G401 (cell line): ENCODE data around the gene SIRT7. TPM values are rescaled to one million over a fixed set of nuclear protein-coding genes. Genes with fewer than 3 reads are reported as not detected.
"Not testable (repeated sequence)": the region's sequence is repeated elsewhere in the genome, so short reads cannot be mapped to it uniquely, and the experiment has no call there.

Experiments
- DNase-seq: peaks from one replicate; pipeline ENCODE4 v3.0.0-alpha.2; 2015; ENCODE audit warnings: low spot score
- in situ Hi-C: cut with HindIII; loops from 2 replicates; pipeline ENCODE4 v1.10.0; 2016; ENCODE audit warnings: low sequenced_read_pairs, mixed read lengths
- total RNA-seq: library from RNA; depleted of rRNA; stranded (reverse); fragments of >200 nt; shearing (Covaris generic); gene quantifications from 2 replicates; pipeline ENCODE4 v1.2.3, GENCODE V29; 2014

SIRT7 gene
- total RNA-seq, 1 experiment from 2014 or later: 15.4 TPM

DNA sequence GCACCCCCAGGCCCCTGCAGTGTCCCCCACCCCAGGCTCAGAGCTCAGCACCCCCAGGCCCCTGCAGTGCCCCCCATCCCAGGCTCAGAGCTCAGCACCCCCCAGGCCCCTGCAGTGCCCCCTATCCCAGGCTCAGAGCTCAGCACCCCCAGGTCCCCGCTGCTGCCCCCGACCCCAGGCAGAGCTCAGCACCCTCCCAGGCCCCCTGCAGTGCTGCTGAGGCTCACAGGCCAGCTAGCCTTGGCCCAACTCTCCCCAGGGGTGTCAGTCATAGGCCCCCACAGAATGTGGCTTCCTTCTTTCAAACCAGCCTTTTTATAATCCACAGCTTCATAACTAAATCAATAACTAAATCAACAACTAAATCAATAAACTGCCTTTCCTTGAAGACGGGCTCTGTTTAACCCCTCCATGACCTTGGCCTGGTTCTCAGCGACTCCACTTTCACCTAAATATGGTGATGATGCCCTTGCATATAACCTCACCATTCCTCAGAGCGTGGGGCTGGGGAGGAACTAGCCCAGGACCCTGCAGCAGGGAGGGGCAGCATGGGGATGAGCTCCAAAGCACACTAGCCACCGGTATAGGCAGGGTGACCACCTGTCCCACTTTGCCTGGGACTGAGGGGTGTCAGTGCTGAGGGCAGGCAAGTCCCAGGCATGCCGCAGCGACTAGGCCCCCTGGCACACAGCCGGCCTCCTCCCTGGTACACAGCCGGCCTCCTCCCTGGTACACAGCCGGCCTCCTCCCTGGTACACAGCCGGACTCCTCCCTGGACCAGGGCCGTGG lies 38.0 kb upstream of the SIRT7 start:
- DNase-seq: no peak
- in situ Hi-C loops: no loop called here

DNA sequence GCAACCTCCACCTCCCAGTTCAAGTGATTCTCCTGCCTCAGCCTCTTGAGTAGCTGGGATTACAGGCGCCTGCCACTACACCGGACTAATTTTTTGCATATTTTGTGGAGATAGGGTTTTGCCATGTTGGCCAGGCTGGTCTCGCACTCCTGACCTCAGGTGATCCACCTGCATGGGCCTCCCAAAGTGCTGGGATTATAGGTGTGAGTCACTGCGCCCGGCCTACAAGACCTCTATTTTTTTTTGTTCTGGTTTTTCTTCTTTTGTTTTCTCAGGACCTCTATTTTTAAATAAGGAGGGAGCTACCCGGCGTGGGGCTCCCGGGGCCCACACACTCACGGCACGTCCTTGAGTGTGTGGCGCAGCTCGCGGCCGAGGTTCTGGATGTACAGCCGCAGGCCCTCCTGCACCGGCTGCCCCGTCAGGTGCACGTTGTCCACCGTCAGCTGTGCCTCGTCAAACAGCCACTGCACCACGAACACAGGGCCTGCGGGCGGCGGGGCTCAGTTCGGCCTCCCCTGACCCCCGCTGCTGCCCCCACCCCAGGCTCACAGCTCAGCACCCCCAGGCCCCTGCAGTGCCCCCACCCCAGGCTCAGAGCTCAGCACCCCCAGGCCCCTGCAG lies 37.2 kb upstream of the SIRT7 start:
- in situ Hi-C loops: no loop called here
- DNase-seq: no peak

DNA sequence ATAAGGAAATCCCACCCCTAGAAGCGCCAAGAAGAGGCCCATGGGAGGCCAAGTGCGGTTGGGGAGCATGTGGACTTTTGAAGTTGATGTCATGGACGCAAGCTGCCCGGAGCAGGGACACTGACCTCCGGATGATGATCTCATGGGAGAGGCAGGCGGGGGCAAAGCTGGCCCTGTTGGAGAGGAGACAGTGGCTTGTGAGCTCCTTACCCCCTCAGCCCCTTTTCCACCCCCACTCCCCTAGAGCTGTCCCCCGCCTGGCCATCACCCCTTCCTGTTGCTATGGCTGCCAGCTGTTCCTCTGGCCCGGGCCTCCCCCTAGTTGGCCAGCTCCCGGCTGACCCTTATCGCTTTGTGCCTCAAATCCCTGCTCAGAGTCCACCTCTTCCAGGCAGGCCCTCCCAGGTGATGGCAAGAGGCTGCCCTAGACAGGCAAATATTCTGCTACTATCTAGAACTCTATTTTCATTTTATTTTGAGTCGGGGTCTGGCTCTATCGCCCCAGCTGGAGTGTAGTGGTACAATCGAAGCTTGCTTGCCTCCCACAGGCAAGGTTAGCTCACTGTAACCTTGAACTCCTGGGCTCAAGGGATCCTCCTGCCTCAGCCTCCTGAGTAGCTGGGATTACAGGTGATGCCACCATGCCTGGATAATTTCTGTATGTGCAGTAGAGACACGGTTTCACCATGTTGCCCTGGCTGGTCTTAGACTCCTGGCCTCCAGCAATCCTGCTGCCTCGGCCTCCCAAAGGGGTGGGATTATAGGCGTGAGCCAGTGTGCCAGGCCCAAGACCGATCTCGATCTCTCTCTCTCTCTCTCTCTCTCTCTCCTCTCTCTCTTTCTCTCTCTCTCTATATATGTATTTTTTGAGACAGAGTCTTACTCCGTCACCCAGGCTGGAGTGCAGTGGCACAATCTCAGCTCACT lies 36.4 kb upstream of the SIRT7 start:
- in situ Hi-C loops: no loop called here
- DNase-seq: no peak

DNA sequence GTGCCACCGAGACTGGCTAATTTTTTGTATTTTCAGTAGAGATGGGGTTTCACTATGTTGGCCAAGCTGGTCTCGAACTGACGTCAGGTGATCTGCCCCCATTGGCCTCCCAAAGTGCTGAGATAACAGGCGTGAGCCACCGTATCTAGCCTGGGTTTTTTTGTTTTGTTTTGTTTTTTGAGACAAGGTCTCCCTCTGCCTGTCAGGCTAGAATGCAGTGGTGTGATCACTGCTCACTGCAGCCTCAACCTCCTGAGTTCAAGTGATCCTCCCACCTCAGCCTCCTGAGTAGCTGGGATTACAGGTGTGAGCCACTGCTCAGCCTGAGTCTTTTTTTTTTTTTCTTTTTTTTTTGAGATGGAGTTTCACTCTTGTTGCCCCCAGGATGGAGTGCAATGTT lies 35.5 kb upstream of the SIRT7 start:
- DNase-seq, in situ Hi-C loops: not testable (repeated sequence)

DNA sequence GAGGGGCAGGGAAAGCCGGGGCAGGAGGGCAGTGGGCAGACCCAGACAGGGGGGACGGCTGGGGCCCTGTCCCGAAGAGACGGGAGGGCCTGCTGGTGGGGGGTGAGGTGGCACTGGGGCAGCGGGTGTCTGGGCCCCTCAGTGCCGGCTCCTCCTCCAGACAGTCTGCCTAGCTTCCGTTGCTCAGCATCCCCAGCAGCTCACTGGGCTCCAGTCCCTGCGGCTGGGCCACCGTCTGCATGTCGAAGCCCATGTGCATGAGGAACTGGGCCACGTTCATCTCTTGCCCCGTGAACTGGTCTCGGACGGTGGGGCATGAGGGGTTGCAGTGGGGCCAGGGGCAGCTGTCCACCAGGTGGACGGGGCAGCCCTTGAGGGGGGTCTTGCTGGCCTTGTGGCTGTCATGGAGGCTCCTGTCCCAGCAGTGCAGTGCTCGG lies 34.8 kb upstream of the SIRT7 start:
- no peak for DNase-seq
- in situ Hi-C loops: no loop called here

DNA sequence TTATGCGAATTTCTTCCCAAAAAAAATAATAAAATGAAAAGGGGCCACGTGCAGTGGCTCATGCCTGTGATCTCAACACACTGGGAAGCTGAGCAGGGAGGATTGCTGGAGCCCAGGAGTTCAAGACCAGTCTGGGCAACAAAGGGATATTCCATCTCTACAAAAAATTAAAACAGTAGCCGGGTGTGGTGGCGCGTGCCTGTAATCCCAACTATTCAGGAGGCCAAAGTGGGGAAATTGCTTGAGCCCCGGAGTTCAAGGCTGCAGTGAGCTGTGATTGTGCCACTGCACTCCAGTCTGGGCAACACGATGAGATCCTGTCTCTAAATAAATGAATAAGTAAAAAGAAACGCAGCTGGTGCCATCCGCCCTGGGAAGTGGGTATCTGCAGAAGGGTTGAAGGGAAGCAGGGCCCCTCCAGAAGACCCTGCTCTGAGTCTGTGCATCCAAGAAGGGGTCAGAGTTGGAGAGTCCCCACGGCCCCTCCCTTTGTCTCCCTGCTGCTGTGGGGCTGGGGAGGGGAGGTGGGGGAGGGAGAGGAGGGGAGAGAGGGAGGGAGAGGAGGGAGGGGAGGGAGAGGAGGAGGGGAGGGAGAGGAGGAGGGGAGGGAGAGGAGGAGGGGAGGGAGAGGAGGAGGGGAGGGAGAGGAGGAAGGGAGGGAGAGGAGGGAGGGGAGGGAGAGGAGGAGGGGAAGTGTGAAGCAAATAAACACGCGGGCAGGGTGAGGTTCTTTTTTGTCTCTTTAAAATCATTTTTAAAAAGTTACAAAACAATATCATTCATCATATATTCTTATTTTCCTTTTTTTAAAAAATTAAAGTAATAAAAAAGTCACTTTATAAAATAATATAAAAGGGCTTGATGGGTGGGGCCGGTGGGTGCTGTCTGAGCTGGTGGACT lies 34.1 kb upstream of the SIRT7 start:
- no peak for DNase-seq
- in situ Hi-C loops: no loop called here

DNA sequence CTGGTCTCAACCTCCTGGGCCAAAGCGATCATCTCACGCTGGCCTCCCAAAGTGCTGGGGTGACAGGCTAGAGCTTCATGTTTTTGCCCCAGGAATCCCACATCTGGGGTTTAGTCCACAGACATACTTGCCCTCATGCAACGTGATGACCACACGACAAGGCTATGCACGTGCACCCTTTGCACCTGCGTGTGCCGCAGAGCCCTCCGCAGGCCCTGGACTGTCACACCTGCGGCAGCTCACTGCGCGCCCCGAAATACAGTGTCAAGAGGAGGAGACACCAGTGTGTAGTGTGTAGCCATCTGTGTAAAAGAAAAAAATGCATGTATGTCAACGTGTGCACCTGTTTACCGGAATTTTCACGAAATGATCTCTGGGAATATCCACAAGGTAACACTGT lies 32.5 kb upstream of the SIRT7 start:
- no peak for DNase-seq
- in situ Hi-C loops: no loop called here

DNA sequence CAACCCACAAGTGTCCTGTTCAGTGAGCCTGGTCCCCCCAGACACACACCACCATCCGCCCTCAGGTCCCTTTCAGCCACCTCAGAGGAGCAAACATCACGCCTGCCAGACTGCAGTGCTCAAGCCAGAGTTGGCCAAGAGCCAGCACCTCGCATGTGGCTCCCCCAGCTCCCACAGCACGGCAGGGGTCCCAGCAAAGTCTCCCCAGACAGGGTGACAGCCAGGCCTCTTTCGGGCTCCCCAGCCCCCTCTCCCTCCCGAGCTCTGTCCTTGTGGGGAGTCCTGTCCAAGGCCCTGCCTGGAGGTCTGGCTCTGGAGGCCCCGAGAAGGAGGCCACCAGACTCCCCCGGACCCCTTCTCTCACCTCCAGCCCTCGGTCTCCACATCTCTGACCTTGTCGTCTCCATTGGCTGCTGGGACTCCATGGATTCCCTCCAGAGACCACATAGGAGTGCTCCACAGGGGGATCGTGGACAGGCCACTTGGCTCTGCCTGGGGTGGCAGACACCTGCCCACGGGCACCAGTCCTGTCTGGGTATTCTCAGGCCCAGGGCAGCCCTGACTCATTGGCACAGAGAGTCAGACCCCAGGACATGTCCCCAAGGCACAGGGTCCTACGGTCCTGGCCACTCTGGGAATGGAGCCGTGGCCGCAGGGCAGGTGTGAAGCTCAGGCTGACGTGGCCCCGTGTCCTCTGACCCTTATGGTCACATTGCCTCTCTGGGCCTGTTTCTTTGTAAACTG lies 30.8 kb upstream of the SIRT7 start:
- in situ Hi-C loops: no loop called here
- DNase-seq: no peak

DNA sequence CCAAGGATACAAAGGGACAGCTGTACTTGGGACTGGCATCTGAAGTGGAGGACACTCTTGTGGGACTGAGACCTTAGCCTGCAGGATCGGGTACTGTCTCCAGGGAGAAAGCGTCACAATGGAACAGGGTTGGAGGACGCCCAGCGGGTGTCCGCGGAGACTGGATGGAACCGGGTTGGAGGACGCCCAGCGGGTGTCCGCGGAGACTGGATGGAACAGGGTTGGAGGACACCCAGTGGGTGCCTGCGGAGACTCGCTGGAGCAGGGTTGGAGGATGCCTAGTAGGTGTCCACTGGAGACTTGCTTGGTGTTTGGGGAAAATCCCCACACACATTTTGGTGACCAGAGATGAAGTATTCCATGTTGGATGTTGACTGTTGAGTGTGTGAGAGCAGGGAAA lies 29.2 kb upstream of the SIRT7 start, which contains the start of gene MYADML2:
Gene MYADML2, minus strand, starts transcription at position 45 of the 400 bp plus-strand sequence. CDS start 5,492 bp downstream, outside the sequence.
- in situ Hi-C loops: no loop called here
- no peak for DNase-seq

DNA sequence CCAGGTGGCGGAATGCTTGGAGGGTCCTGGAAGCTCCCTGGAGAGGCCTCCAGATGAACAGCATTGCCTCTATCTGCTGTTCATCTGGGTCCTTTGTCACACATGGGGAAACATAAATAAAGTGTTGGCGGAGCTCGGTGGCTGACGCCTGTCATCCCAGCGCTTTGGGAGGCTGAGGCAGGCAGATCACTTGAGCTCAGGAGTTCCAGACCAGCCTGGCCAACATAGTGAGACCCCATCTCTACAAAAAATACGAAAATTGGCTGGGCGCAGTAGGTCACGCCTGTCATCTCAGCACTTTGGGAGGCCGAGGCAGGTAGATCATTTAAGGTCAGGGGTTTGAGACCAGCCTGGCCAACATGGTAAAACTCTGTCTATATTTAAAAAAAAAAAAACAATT lies 26.9 kb upstream of the SIRT7 start:
- in situ Hi-C loops: no loop called here
- no peak for DNase-seq

DNA sequence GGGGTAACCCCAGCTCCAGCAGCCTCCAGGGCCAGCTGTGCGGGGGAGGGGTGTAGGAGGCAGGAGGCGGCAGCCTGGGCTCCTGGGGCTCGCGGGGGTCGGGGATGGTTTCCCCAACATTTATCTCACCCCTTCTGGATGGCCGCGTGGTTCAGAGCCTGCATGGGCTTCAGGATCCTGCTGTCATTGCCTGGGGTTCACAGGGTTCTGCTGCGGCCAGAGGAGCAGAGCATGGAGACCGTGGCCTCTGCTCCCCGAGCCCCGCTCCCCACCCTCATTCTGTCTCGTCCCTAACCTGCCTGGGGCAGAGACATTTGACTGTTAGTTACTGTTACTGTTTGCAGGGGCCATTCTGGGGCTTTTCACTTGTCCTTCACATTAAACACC lies 24.2 kb upstream of the SIRT7 start:
- no peak for DNase-seq
- in situ Hi-C loops: no loop called here

DNA sequence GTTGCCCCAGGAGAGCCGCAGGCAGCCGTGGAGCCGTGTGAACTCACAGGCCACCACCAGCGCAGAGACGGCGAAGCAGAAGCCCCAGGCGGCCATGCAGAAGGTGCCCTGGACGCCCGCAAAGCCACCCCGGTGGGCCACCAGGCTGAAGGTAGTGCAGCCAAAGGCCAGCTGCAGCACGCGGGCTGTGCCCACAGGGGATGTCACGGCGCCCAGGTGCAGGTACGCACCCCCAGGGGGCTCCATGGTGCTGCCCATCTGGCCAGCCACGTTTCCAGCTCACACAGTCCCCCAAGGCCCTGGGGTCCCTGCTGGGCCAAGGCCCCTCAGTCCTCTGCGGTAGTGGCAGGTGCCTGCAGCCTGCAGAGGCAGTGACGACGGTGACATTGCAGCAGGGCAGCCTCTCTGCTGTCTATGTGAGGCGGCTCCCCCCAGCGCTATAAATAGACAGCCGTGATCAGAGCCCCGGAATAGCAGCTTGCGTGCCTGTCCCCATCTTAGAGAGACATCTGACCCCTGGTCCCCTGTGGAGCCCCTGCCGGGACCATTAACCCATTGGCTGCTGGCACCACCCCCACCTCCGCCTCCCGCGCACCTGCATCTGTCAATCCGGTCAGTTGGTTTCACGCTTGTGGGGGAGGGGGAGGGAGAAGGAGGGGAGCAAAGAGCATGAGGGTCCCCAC lies 23.6 kb upstream of the SIRT7 start:
- DNase-seq: no peak
- in situ Hi-C loops: no loop called here

DNA sequence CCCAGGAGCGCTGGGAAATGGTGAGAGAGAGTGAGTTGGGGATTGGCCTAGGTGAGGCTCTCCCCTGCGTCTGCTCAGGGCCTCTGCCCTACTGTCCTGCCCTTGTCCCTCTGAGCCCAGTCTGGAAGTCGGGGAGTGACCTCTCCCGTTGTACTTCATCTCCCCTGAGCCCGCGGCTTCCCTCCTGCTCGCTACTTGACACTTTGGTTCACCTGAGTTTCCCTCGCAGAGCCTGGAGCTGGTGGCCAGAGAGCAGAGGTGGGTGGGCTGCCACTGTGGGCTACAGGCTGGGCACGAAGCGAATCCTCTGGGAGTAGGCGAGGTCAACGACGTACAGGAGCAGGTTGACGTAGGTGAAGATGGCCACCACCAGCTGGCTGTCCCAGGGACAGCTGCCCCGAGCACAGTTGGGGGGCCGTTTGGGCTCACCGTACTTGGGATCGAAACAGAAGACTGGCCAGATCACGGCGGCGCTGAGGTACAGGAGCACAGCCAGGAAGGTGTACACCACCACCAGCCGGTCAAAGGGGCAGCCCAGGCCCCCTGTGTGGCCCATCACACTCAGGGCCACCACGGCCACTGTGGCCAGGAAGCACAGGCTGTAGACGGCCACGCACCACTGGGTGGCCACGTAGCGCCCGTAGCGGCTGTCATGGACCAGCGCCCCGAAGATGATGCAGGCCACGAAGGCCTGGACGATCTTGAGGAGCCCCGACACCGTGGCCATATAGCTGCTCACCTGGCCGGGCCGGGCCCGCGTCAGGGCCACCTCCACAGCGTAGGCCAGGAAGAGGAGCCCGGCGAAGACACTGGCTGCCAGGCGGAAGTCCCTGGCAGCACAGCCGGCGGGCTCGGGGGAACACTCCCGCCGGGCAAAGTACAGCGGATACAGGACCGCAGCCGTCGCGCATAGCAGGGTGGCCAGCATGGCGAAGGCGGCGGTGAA lies 22.8 kb upstream of the SIRT7 start:
- DNase-seq: no peak
- in situ Hi-C loops: no loop called here

DNA sequence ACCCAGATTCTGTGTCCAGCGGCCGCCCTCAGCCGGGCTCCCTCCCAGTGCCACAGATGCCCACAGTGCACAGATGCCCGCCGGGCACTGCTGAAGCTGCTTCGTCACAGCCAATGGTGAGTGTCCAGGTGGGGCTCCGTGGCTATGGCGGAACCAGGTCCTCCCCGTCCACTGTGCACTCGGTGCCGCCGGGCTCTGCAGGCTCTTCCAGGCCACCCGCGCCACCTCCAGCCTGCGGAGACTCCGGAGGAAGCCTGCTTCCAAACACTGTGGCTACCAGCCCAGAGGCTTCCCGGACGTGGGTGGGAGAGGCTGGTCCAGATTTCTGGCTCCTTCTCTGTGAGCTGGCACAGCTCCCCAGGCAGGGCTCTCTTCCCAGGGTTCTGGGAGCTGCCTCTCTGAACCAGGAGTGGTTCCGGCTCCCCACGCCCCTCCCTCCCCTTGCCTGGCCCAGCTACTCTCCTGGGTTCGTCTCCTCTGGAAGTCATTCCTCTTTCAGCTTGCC lies 22.0 kb upstream of the SIRT7 start:
- in situ Hi-C loops: no loop called here
- peak; percentile 64 for DNase-seq

DNA sequence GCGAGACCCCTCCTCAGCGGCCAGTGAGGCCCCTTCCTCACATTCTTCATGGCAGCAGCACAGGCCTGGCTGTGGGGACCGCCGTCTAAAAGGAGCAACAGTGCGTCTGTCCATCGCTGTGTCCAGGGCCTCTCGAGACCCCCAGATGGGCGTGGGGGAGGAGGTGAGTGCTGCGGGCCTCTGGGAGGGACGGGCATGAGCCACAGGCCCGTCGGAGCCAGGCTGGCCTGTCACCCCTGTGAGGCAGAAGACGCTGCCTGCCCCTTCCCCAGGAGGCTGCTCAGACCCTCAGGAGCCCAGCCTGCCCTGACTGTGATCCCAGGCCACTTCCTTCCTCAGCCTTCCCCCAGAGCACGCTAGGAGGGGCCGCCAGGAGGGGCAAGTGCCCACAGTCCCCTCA lies 21.2 kb upstream of the SIRT7 start:
- DNase-seq: no peak
- in situ Hi-C loops: no loop called here

DNA sequence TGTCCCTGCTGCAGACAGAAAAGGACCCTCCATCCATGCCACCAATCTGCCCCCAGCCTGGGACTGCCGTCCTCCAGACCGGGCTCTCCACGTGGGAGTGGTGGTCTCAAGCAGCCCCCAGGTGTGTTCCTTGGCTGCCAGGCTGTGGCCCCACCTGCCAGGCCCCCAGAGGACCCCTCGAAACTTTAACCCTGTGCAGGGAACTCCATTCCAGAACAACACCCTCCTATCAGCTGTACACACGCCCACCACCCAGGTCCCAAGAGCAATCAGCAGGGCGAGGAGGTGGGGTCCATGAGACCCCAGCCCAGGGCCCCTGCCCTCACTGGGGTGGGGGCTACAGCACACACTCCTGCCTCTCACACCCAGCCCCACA lies 17.7 kb upstream of the SIRT7 start:
- in situ Hi-C loops: no loop called here
- no peak for DNase-seq
